OCI-LY1 (cell line): ENCODE measurements around the gene DPP6.

Experiments used
- CTCF ChIP-seq: fragments of 200-600 bp; sonication (generic), shearing (Covaris generic); IDR thresholded peaks from 2 replicates; pipeline ENCODE4 v1.5.1; 2017; ENCODE audit warnings: mild to moderate bottlenecking, antibody characterized with exemption, low read length, moderate library complexity, mixed read lengths
- EZH2 ChIP-seq: fragments of 200-600 bp; sonication (generic), shearing (Covaris generic); IDR thresholded peaks from 2 replicates; pipeline ENCODE4 v1.8.0; 2017; ENCODE audit warnings: borderline replicate concordance, mixed run types, mild to moderate bottlenecking, antibody characterized with exemption, low read length, moderate library complexity, mixed read lengths

- TF ChIP-seq EZH2 (no peak), CTCF (no peak)
Observed at GRCh38 chr7:154504918-154505317, 452.7 kb downstream of the DPP6 start.
